Activated naive CD4-positive, alpha-beta T cell treated with anti-CD3 and anti-CD28 coated beads, Interleukin-2, amount 10 ng/mL, durations not matched to agents 5 hours and 36 hours (primary cell): Measurements from ENCODE around the gene WFDC5. TPM values are rescaled to one million over a fixed set of nuclear protein-coding genes. Genes with fewer than 3 reads are reported as not detected.

ENCODE experiments used
- total RNA-seq, 2 experiments: library from RNA; stranded (reverse); gene quantifications; one replicate each; pipeline ENCODE4 v1.2.3, GENCODE V29; 2021

Gene WFDC5, protein sequence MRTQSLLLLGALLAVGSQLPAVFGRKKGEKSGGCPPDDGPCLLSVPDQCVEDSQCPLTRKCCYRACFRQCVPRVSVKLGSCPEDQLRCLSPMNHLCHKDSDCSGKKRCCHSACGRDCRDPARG
- total RNA-seq: not detected

DNA sequence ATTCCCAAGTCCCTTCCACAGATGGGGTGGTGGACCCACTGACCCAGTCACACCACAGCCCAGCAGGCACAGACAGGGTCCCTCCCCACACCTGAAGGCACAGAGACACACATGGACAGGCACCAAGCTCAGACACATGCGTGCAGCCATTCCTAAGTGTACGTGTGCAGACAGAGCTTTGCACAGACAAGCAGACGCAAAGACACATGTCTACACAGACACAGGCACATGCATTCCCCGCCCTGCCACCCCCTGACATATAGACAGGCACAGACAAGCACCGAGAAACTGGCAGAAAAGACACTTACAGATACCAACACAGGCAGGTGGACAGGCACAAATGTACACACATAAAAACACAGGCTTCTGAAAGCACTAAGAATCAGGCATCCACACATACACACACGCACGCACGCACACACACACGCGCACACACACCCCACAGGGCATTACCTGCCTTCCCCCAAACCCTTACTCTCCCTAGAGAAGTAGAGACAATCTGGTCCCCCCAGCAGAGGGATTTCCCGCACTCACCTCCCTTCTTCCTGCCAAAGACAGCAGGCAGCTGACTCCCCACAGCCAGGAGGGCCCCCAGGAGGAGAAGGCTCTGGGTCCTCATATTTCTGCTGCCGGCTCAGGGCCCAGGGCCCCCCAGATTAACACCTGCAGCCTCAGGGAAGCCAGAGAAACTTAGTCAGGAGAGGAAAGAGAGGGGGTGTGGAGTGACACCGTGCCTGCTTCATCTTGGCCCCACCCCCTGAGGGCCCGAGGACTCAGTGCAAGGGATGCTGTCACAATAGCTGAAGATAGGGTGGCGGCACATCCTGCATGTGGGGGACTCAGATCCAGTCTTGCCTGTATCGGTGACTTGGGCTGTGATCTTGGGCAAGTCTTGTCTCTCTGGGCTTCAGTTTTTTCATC is at the start of gene WFDC5:
Gene WFDC5, minus strand, starts transcription at position 710 of the 921 bp plus-strand sequence. Its CDS starts 91 bp downstream, at position 619.

DNA sequence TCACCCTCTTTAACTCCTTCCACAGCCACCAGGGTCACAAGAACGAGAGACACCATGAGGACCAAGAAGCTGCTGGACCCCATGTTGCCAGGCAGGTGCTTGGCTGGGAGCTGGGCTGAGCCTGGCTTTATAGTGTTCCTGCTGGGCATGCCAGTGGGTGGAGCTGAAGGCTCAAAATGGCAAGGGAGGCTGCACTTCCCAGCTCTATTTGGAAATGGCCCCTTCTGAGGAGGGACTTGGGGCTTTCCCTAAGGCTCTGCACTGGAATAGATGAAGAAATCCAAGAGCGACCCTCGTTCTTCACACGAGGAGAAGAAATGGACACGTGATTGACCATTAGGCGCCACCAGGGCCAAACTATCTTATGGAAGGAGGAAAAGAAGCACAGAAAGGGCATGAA is 9.4 kb upstream of the WFDC5 start, which contains the start of gene WFDC12:
Gene WFDC12, minus strand, starts transcription at position 101 of the 400 bp plus-strand sequence. Its CDS starts 18 bp downstream, at position 83.

DNA sequence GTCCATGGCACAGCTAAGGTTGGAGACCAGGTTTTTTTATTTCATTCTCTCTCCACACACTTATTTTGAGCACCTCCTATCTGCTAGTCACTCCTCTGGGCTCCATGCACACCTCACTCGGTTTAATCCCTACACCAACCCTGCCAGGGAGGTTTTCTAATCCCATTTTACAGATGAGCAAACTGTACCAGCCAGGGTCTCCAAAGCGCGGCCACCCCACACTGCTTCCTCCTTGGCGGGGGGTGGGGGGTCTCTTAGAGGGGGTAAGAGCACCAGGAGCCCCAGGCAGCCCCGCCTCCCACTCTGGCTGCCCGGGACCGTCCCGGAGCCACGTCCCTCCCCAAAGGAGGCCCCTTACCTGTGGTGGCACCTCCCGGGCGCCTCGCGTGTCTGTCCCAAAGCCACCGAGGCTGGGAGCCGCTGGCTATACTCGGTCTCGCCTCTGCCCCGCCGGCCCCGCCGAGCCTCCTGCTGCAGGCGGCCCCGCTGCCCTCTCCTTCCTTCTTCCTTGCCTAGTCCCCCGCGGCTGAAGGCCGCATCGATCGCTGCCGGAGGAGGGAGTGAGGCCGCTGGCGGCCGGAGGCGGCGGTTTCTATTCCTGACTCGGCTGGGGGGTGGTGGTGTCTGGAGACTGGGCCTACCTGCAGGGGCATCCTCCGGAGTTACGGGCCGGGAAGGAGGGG is 14.3 kb downstream of the WFDC5 start, which contains the start of gene KCNS1:
Gene KCNS1, minus strand, starts transcription at position 565 of the 683 bp plus-strand sequence. CDS start 1,891 bp downstream, outside the sequence.

Other genes starting within 250 kb of the WFDC5 start
- 100 to 1,000 TPM; 270 to 282 TPM for gene YWHAB, start 229.5 kb downstream of the WFDC5 start, total RNA-seq
- gene PABPC1L, start 205.1 kb downstream of the WFDC5 start, total RNA-seq: 10 to 100 TPM; 53.7 to 65.1 TPM
- 10 to 100 TPM; 14.0 to 14.5 TPM for gene TOMM34, start 154.8 kb downstream of the WFDC5 start, total RNA-seq
- 100 to 1,000 TPM; 195 to 201 TPM for gene STK4, start 148.7 kb downstream of the WFDC5 start, total RNA-seq
- under 1 TPM; 0.12 to 0.13 TPM for gene KCNS1, start 14.0 kb downstream of the WFDC5 start, total RNA-seq
- gene WFDC12, start 9.3 kb upstream of the WFDC5 start, total RNA-seq: not detected
- not detected for gene PI3, start 59.7 kb upstream of the WFDC5 start, total RNA-seq
- not detected for gene SEMG1, start 91.9 kb upstream of the WFDC5 start, total RNA-seq
- gene SEMG2, start 106.2 kb upstream of the WFDC5 start, total RNA-seq: not detected
- gene SLPI, start 139.4 kb upstream of the WFDC5 start, total RNA-seq: not detected
- gene RBPJL, start 191.7 kb upstream of the WFDC5 start, total RNA-seq: not detected
- gene MATN4, start 193.1 kb upstream of the WFDC5 start, total RNA-seq: not detected
- gene SDC4, start 233.2 kb upstream of the WFDC5 start, total RNA-seq: 1 to 10 TPM; 5.6 to 6.0 TPM
- gene SYS1, start 248.0 kb upstream of the WFDC5 start, total RNA-seq: 10 to 100 TPM; 24.8 to 25.4 TPM